Peyer's patch (tissue), 4 donors: ENCODE measurements around the gene HHIP. TPM values are rescaled to one million over a fixed set of nuclear protein-coding genes. Genes with fewer than 3 reads are reported as not detected.

Experiments
- DNase-seq, 3 donors: peaks; one replicate each; pipeline ENCODE4 v3.0.0-alpha.2; 2017 to 2019
- H3K27ac ChIP-seq, 4 donors: fragments of 200-600 bp; sonication (generic); one replicate each; pipeline ENCODE4 v1.5.1; 2016 to 2019
- H3K27me3 ChIP-seq, 2 donors: fragments of 200-600 bp; sonication (generic); one replicate each; pipeline ENCODE4 v1.5.1; 2019
- H3K36me3 ChIP-seq, 3 donors: fragments of 200-600 bp; sonication (generic); one replicate each; pipeline ENCODE4 v1.5.1; 2016 to 2019
- H3K4me1 ChIP-seq, 4 donors: fragments of 200-600 bp; sonication (generic); one replicate each; pipeline ENCODE4 v1.5.1; 2016 to 2019
- H3K4me3 ChIP-seq, 4 donors: fragments of 200-600 bp; sonication (generic); 1 replicate in 3 of 4; 2 replicates in 1 of 4; pipeline ENCODE4 v1.5.1; 2016 to 2019; ENCODE audit warnings: mild to moderate bottlenecking in 1 of 4
- H3K9me3 ChIP-seq, 4 donors: fragments of 200-600 bp; sonication (generic); one replicate each; pipeline ENCODE4 v1.5.1; 2016 to 2019; ENCODE audit warnings: mild to moderate bottlenecking in 1 of 4
- CTCF ChIP-seq, 6 experiments: fragments of 450-650 bp in 4 of 6; fragments of 200-600 bp in 2 of 6; sonication (generic) in 1 of 6; IDR thresholded peaks; one replicate each; pipeline ENCODE4 v1.5.1; 2017 to 2019; ENCODE audit warnings: antibody characterized with exemption in 6 of 6, mild to moderate bottlenecking in 3 of 6, moderate library complexity in 1 of 6
- POLR2A ChIP-seq, 2 donors: fragments of 450-650 bp; IDR thresholded peaks; one replicate each; pipeline ENCODE4 v1.5.1; 2017; ENCODE audit warnings: antibody characterized with exemption in 2 of 2, mild to moderate bottlenecking in 2 of 2, moderate library complexity in 2 of 2
- total RNA-seq, 4 donors: library from RNA; depleted of rRNA; stranded (reverse); fragments of >200 nt; gene quantifications; one replicate each; pipeline ENCODE4 v1.1.0, GENCODE V29; 2016

The HHIP gene
- total RNA-seq, 4 donors from 2014 or later, result 3.0 to 37.1 (median 6.6) TPM

GRCh38 chr4:144715230-144715629 is 69.3 kb downstream of the HHIP start:
- no peaks in the 10 kb centered on the region for H3K9me3 ChIP-seq
- no peak for DNase-seq
- no peak overlapping the region for H3K27ac ChIP-seq
- no peak overlapping the region for H3K4me3 ChIP-seq
- H3K36me3 ChIP-seq, result no peaks in the 10 kb centered on the region
- H3K27me3 ChIP-seq, result no peaks in the 10 kb centered on the region
- TF ChIP-seq POLR2A (IDR thresholded peaks at IDR 0.05) (no peak), CTCF (IDR thresholded peaks at IDR 0.05) (no peak)
- no peaks in the 10 kb centered on the region for H3K4me1 ChIP-seq

GRCh38 chr4:144716778-144717177 is 70.8 kb downstream of the HHIP start:
- H3K36me3 ChIP-seq, result no peaks in the 10 kb centered on the region
- TF ChIP-seq POLR2A (IDR thresholded peaks at IDR 0.05) (no peak), CTCF (IDR thresholded peaks at IDR 0.05) (no peak)
- H3K4me1 ChIP-seq, result no peaks in the 10 kb centered on the region
- H3K4me3 ChIP-seq, result no peak overlapping the region
- H3K27me3 ChIP-seq, result no peaks in the 10 kb centered on the region
- H3K27ac ChIP-seq, result no peak overlapping the region
- H3K9me3 ChIP-seq, result no peaks in the 10 kb centered on the region
- DNase-seq, result no peak

GRCh38 chr4:144718958-144719512 is 73.1 kb downstream of the HHIP start:
- no peak for DNase-seq
- no peaks in the 10 kb centered on the region for H3K36me3 ChIP-seq
- TF ChIP-seq POLR2A (IDR thresholded peaks at IDR 0.05) (no peak), CTCF (IDR thresholded peaks at IDR 0.05) (no peak)
- H3K4me3 ChIP-seq, result no peak overlapping the region
- no peaks in the 10 kb centered on the region for H3K27me3 ChIP-seq
- no peaks in the 10 kb centered on the region for H3K4me1 ChIP-seq
- no peak overlapping the region for H3K27ac ChIP-seq
- no peaks in the 10 kb centered on the region for H3K9me3 ChIP-seq

GRCh38 chr4:144720491-144720890 is 74.5 kb downstream of the HHIP start:
- no peaks in the 10 kb centered on the region for H3K4me1 ChIP-seq
- no peaks in the 10 kb centered on the region for H3K9me3 ChIP-seq
- H3K27me3 ChIP-seq, result no peaks in the 10 kb centered on the region
- H3K36me3 ChIP-seq, result no peaks in the 10 kb centered on the region
- no peak for TF ChIP-seq POLR2A (IDR thresholded peaks at IDR 0.05)
- no peak for TF ChIP-seq CTCF (IDR thresholded peaks at IDR 0.05)
- no peak overlapping the region for H3K4me3 ChIP-seq
- H3K27ac ChIP-seq, result no peak overlapping the region
- no peak for DNase-seq

- TF ChIP-seq POLR2A (IDR thresholded peaks at IDR 0.05) (no peak), CTCF (IDR thresholded peaks at IDR 0.05) (no peak)
- no peaks in the 10 kb centered on the region for H3K36me3 ChIP-seq
- no peaks in the 10 kb centered on the region for H3K27me3 ChIP-seq
- no peak overlapping the region for H3K27ac ChIP-seq
- no peaks in the 10 kb centered on the region for H3K9me3 ChIP-seq
- no peaks in the 10 kb centered on the region for H3K4me1 ChIP-seq
- H3K4me3 ChIP-seq, result no peak overlapping the region
- DNase-seq, result no peak
Observed at GRCh38 chr4:144721994-144722393, 76.0 kb downstream of the HHIP start.

GRCh38 chr4:144723471-144723870 is 77.5 kb downstream of the HHIP start:
- no peaks in the 10 kb centered on the region for H3K36me3 ChIP-seq
- no peak for TF ChIP-seq CTCF (IDR thresholded peaks at IDR 0.05)
- TF ChIP-seq POLR2A (IDR thresholded peaks at IDR 0.05), result no peak
- H3K4me1 ChIP-seq, result no peaks in the 10 kb centered on the region
- H3K27ac ChIP-seq, result no peak overlapping the region
- DNase-seq, result no peak
- no peaks in the 10 kb centered on the region for H3K27me3 ChIP-seq
- H3K9me3 ChIP-seq, result no peaks in the 10 kb centered on the region
- no peak overlapping the region for H3K4me3 ChIP-seq
